ENCODE data around the gene CPNE4.

DNA sequence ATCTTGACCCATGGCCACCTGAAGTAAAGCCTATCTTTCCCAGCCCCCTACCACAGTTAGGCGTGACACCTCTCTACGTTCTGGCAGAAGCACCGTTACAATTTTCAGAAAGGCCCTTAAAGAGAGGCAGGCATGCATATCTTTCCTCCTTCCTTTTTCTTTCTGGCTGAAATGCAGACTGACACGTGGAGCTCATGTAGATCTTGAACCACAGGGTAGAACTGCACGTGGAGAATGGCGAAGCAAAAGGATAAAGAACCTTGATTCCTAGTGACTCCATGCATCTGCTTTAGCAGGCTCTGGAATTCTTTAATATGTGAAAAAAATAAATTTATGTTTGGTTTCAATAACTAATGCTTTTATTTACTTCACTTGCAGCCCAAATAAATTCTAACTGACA is 166.6 kb downstream of the CPNE4 start:
- no peak for TF ChIP-seq YY1 (IDR thresholded peaks at IDR 0.05; ENCODE audit: insufficient read depth, insufficient read length)
- no peak for TF ChIP-seq SUZ12 (IDR thresholded peaks at IDR 0.05; ENCODE audit: extremely low read depth, insufficient read depth, insufficient read length)
- TF ChIP-seq ZNF274 (IDR thresholded peaks at IDR 0.05; ENCODE audit: low read depth, low read length), result no peak
